Ovary (tissue), 9 donors: ENCODE measurements around the gene USP32. TPM values are rescaled to one million over a fixed set of nuclear protein-coding genes. Genes with fewer than 3 reads are reported as not detected.
"Not testable (repeated sequence)": the region's sequence is repeated elsewhere in the genome, so short reads cannot be mapped to it uniquely, and the experiment has no call there.

Source experiments
- DNase-seq, 5 donors: peaks; one replicate each; pipeline ENCODE4 v3.0.0-alpha.2; 2019 to 2020
- H3K27ac ChIP-seq, 2 donors: fragments of 200-600 bp; one replicate each; pipeline versions ENCODE4 v1.5.1 to v1.8.0; 2019 to 2022
- H3K27me3 ChIP-seq: fragments of 200-600 bp; one replicate; pipeline ENCODE4 v1.8.0; 2022
- H3K36me3 ChIP-seq: fragments of 200-600 bp; sonication (generic); one replicate; pipeline ENCODE4 v1.5.1; 2019
- H3K4me1 ChIP-seq: one replicate; pipeline ENCODE4 v1.8.1; 2013; ENCODE audit warnings: mild to moderate bottlenecking, moderate library complexity; ENCODE audit not compliant: insufficient read depth
- H3K4me3 ChIP-seq: fragments of 200-600 bp; sonication (generic); one replicate; pipeline ENCODE4 v1.5.1; 2017
- H3K9me3 ChIP-seq, 2 donors: fragments of 200-600 bp in 1 of 2; sonication (generic) in 1 of 2; one replicate each; pipeline versions ENCODE4 v1.5.1 to v1.8.1; 2013 to 2019; ENCODE audit warnings: mild to moderate bottlenecking in 1 of 2, moderate library complexity in 1 of 2
- CTCF ChIP-seq, 3 donors: fragments of 450-650 bp in 2 of 3; fragments of 200-600 bp in 1 of 3; IDR thresholded peaks; one replicate each; pipeline versions ENCODE4 v1.5.1 to v1.8.0; 2016 to 2022; ENCODE audit warnings: antibody characterized with exemption in 3 of 3, mild to moderate bottlenecking in 1 of 3
- EP300 ChIP-seq: sonication (generic); formaldehyde crosslinking; IDR thresholded peaks from one replicate; pipeline ENCODE4 v1.6.1; 2017; ENCODE audit warnings: antibody characterized with exemption
- POLR2A ChIP-seq: fragments of 450-650 bp; IDR thresholded peaks from one replicate; pipeline ENCODE4 v1.6.1; 2017; ENCODE audit warnings: antibody characterized with exemption, mild to moderate bottlenecking, moderate library complexity
- WGBS, 3 donors: extraction: QIAGEN DNeasy Blood & Tissue Kit in 1 of 3; methylation state at CpG; one replicate each; pipeline versions ENCODE4 v1.1.5 to v1.1.7; 2013 to 2017; 5-methylcytosine and 5-hydroxymethylcytosine counted together
- intact Hi-C, 4 donors: fragments of 100-400 bp; cut with DNase I; formaldehyde crosslinking; loops; one replicate each; pipeline versions ENCODE4 v1.11.0 to v1.15.1; 2022 to 2023
- polyA plus RNA-seq, 2 donors: library from polyadenylated mRNA; stranded (reverse); fragments of 200-250 nt in 1 of 2; fragments of 350-450 nt in 1 of 2; fragmentation: Illumina TruSeq in 1 of 2; extraction: RNeasy Lipid Tissue Mini Kit (QIAGEN cat#74804) in 1 of 2; gene quantifications; one replicate each; pipeline ENCODE4 v1.2.3, GENCODE V29; 2013 to 2014
- total RNA-seq, 7 donors: library from RNA; depleted of rRNA in 2 of 7; stranded (reverse); fragments of >200 nt in 2 of 7; fragmentation: NEBNext Ultra II Directional in 3 of 7; extraction: Animal tissue kit (Norgen Biotek cat#: 25700) in 3 of 7; gene quantifications; one replicate each; pipeline versions ENCODE4 v1.1.0 to v1.2.4, GENCODE V29; 2016 to 2023
- donor health status: DM: no; HTN: no; CAD: no; lungs with moderate emphysema.
- donor health status: DM: no; HTN: no; CAD: no.
- donor health status: Bipolar disorder and iron deficiency.
- donor health status: DM: yes; HTN: yes; CAD: no.
- donor health status: DM: no; HTN: no; CAD: no.
- donor health status: DM: yes; HTN: yes; CAD: no.

The USP32 gene
- total and polyA plus RNA-seq, 9 donors = 8.7 to 37.6 (median 32.9) TPM

GRCh38 chr17:60435244-60436167, 43.6 kb upstream of the USP32 start:
- no peaks in the 10 kb centered on the region for H3K9me3 ChIP-seq
- peak; percentile 62 to 92 (median 92) for TF ChIP-seq CTCF (IDR thresholded peaks at IDR 0.05)
- no peak for TF ChIP-seq POLR2A
- 66 to 69% (median 67%) methylated on average over 28 of the region's 28 CpGs for WGBS, 3 donors
- intact Hi-C loops = loop anchor here in 1 of 4 donors (10.0 kb wide), 1 partner anchor 331 kb away; no protein-coding TSS in a partner anchor
- H3K27ac ChIP-seq = no peak overlapping the region
- no peak overlapping the region for H3K4me3 ChIP-seq
- H3K4me1 ChIP-seq = peaks cover 4% of the 10 kb centered on the region
- DNase-seq = peak; percentile 64 to 82 (median 67)
- no peaks in the 10 kb centered on the region for H3K27me3 ChIP-seq
- H3K36me3 ChIP-seq = no peaks in the 10 kb centered on the region

- H3K27me3 ChIP-seq = not testable (repeated sequence)
- WGBS, 3 donors = 96 to 98% (median 96%) methylated on average over 4 of the region's 4 CpGs
Measured at GRCh38 chr17:60433021-60433997, 41.4 kb upstream of the USP32 start.

GRCh38 chr17:60430561-60430960, 38.6 kb upstream of the USP32 start:
- H3K9me3 ChIP-seq = not testable (repeated sequence)
- WGBS, 3 donors = 83 to 93% (median 88%) methylated on average over 7 of the region's 7 CpGs
- intact Hi-C loops = loop anchor here in 1 of 4 donors (10.0 kb wide), 1 partner anchor 326 kb away; no protein-coding TSS in a partner anchor

More at GRCh38 chr17:60433021-60433997, 41.4 kb upstream of the USP32 start:
- not testable (repeated sequence) for H3K9me3 ChIP-seq, H3K36me3 ChIP-seq, H3K27ac ChIP-seq, H3K4me3 ChIP-seq, H3K4me1 ChIP-seq, DNase-seq
- intact Hi-C loops = loop anchor here in 1 of 4 donors (10.0 kb wide), 1 partner anchor 329 kb away; no protein-coding TSS in a partner anchor

GRCh38 chr17:60428491-60428890, 36.6 kb upstream of the USP32 start:
- H3K36me3 ChIP-seq, H3K27me3 ChIP-seq, H3K4me1 ChIP-seq, DNase-seq, intact Hi-C loops, H3K27ac ChIP-seq, H3K4me3 ChIP-seq, H3K9me3 ChIP-seq: not testable (repeated sequence)
- 85 to 88% (median 85%) methylated on average over 6 of the region's 6 CpGs for WGBS, 3 donors

More at GRCh38 chr17:60430561-60430960, 38.6 kb upstream of the USP32 start:
- not testable (repeated sequence) for DNase-seq, H3K27me3 ChIP-seq, H3K27ac ChIP-seq, H3K4me1 ChIP-seq, H3K36me3 ChIP-seq, H3K4me3 ChIP-seq

- intact Hi-C loops = no loop called here
- Histone ChIP-seq H3K4me1 (no peaks in the 10 kb centered on the region), H3K4me3 (no peak overlapping the region), H3K36me3 (no peaks in the 10 kb centered on the region), H3K27ac (no peak overlapping the region), H3K9me3 (no peaks in the 10 kb centered on the region), H3K27me3 (no peaks in the 10 kb centered on the region)
- TF ChIP-seq EP300 = no peak
- TF ChIP-seq POLR2A = no peak
- no peak for TF ChIP-seq CTCF (IDR thresholded peaks at IDR 0.05)
- WGBS, 3 donors = 86 to 87% (median 87%) methylated on average over 10 of the region's 10 CpGs
- DNase-seq = no peak
Measured at GRCh38 chr17:60426596-60426995, 34.7 kb upstream of the USP32 start.
